K562 (cell line): ENCODE results near the gene MRPL4. TPM values are rescaled to one million over a fixed set of nuclear protein-coding genes. Genes with fewer than 3 reads are reported as not detected.

Experiments
- BMI1 ChIP-seq: fragments of 150-350 bp; IDR thresholded peaks from 2 replicates; pipeline ENCODE4 v1.6.1; 2014; ENCODE audit warnings: low read length
- BRF1 ChIP-seq: IDR thresholded peaks from 3 replicates; pipeline ENCODE4 v1.6.1; 2011; ENCODE audit warnings: borderline replicate concordance, mild to moderate bottlenecking; ENCODE audit not compliant: insufficient read length; ENCODE audit errors: extremely low read depth
- CBFB ChIP-seq: sonication (generic); formaldehyde crosslinking; IDR thresholded peaks from 2 replicates; pipeline ENCODE4 v1.4.0; 2020; ENCODE audit warnings: mild to moderate bottlenecking, missing genetic modification reagents
- EP400 ChIP-seq: fragments of 450-650 bp; IDR thresholded peaks from 2 replicates; pipeline ENCODE4 v1.6.1; 2017; ENCODE audit warnings: antibody characterized with exemption, mild to moderate bottlenecking, moderate library complexity
- EWSR1 ChIP-seq: fragments of 450-650 bp; IDR thresholded peaks from 2 replicates; pipeline ENCODE4 v1.6.1; 2018; ENCODE audit warnings: borderline replicate concordance, mild to moderate bottlenecking, low read depth, moderate library complexity; ENCODE audit not compliant: partially characterized antibody
- FIP1L1 ChIP-seq: fragments of 200-400 bp; formaldehyde crosslinking; IDR thresholded peaks from 2 replicates; pipeline ENCODE4 v1.6.1; 2018; ENCODE audit warnings: mild to moderate bottlenecking, low read depth, low read length; ENCODE audit not compliant: poor library complexity, severe bottlenecking
- FOS ChIP-seq: IDR thresholded peaks from 3 replicates; pipeline ENCODE4 v1.6.1; 2011; ENCODE audit not compliant: insufficient read length; ENCODE audit errors: extremely low read depth
- GABPB1 ChIP-seq: sonication (generic); formaldehyde crosslinking; IDR thresholded peaks from 2 replicates; pipeline ENCODE4 v1.8.0; 2022; ENCODE audit warnings: mild to moderate bottlenecking, missing genetic modification reagents
- GTF2A2 ChIP-seq: IDR thresholded peaks from 2 replicates; pipeline ENCODE4 v1.6.1; 2016; ENCODE audit warnings: mild to moderate bottlenecking, missing genetic modification characterization, missing compliant biosample characterization
- HDAC1 ChIP-seq, 2 experiments: fragments of 450-650 bp; IDR thresholded peaks; 2 replicates each; pipeline ENCODE4 v1.6.1; 2016 to 2017; ENCODE audit warnings: inconsistent platforms in 1 of 2, mild to moderate bottlenecking in 1 of 2, moderate library complexity in 1 of 2
- HNRNPLL ChIP-seq: fragments of 200-400 bp; formaldehyde crosslinking; IDR thresholded peaks from 2 replicates; pipeline ENCODE4 v1.6.1; 2017; ENCODE audit warnings: low read length, low read depth, mild to moderate bottlenecking; ENCODE audit not compliant: poor library complexity, severe bottlenecking
- HOXB6 ChIP-seq: fragments of 250-450 bp; sonication (Bioruptor Pico); IDR thresholded peaks from 2 replicates; pipeline ENCODE4 v1.5.1; 2022; ENCODE audit warnings: mild to moderate bottlenecking, borderline replicate concordance
- L3MBTL2 ChIP-seq: fragments of 450-650 bp; IDR thresholded peaks from 2 replicates; pipeline ENCODE4 v1.6.1; 2016; ENCODE audit warnings: mild to moderate bottlenecking, moderate library complexity
- NR1H2 ChIP-seq: sonication (generic); formaldehyde crosslinking; IDR thresholded peaks from 2 replicates; pipeline ENCODE4 v1.4.0; 2020; ENCODE audit warnings: mild to moderate bottlenecking, missing genetic modification reagents
- PHF8 ChIP-seq: fragments of 200-600 bp; sonication (generic); IDR thresholded peaks from 2 replicates; pipeline ENCODE4 v1.6.1; 2012; ENCODE audit warnings: mixed run types, mild to moderate bottlenecking, inconsistent platforms, low read length, moderate library complexity, borderline replicate concordance
- POLR2G ChIP-seq: fragments of 200-400 bp; formaldehyde crosslinking; IDR thresholded peaks from 2 replicates; pipeline ENCODE4 v1.6.1; 2017; ENCODE audit warnings: low read depth, mild to moderate bottlenecking, antibody characterized with exemption, low read length, moderate library complexity
- SAP30 ChIP-seq: fragments of 200-600 bp; sonication (generic); IDR thresholded peaks from 2 replicates; pipeline ENCODE4 v1.6.1; 2012; ENCODE audit warnings: borderline replicate concordance, low read depth, mild to moderate bottlenecking, moderate library complexity, low read length, control low read depth, inconsistent platforms; ENCODE audit not compliant: insufficient read depth, poor library complexity, severe bottlenecking
- WHSC1 ChIP-seq: IDR thresholded peaks from one replicate; pipeline ENCODE4 v1.6.1; 2012; ENCODE audit warnings: low read length, control low read depth, inconsistent platforms
- ZNF354B ChIP-seq: fragments of 250-450 bp; sonication (Bioruptor Pico); IDR thresholded peaks from 2 replicates; pipeline ENCODE4 v1.4.0; 2020
- polyA plus RNA-seq, 8 experiments: library from polyadenylated mRNA; depleted of rRNA in 4 of 8; stranded (reverse) in 5 of 8; unstranded in 3 of 8; fragments of >200 nt; fragmentation: Nextera tagmentation in 2 of 8; fragmentation: Illumina TruSeq in 1 of 8; extraction: Ambion mirVana in 2 of 8; extraction: Trizol in 1 of 8; gene quantifications; 2 replicates each; pipeline versions ENCODE4 v1.2.1 to v1.2.3, GENCODE V29; 2011 to 2014; ENCODE audit warnings: inconsistent platforms in 1 of 8, missing spikeins in 1 of 8
- total RNA-seq, 7 experiments: library from RNA; depleted of rRNA in 6 of 7; stranded (reverse); fragments of >200 nt in 6 of 7; fragmentation: Illumina TruSeq in 2 of 7; extraction: Trizol in 2 of 7; gene quantifications; 2 replicates each; pipeline versions ENCODE4 v1.2.1 to v1.2.3, GENCODE V29; 2011 to 2021; ENCODE audit warnings: low replicate concordance in 1 of 7
- TF ChIP-seq, protein P1 (sequence below), 2 experiments: IDR thresholded peaks in 1 of 2; conservative IDR thresholded peaks in 1 of 2; 2 replicates each; pipeline ENCODE4 v1.6.1; 2016; ENCODE audit warnings: low read depth in 2 of 2, mild to moderate bottlenecking in 1 of 2, missing compliant biosample characterization in 1 of 2, missing genetic modification characterization in 1 of 2, moderate library complexity in 1 of 2
- TF ChIP-seq, protein P2 (sequence below), 3 experiments: fragments of 200-800 bp in 1 of 3; fragments of 250-450 bp in 1 of 3; fragments of 450-650 bp in 1 of 3; sonication (Bioruptor Pico) in 1 of 3; sonication (Bioruptor generic) in 1 of 3; formaldehyde crosslinking in 1 of 3; IDR thresholded peaks; 2 replicates each; pipeline versions ENCODE4 v1.6.1 to v1.8.0; 2016 to 2022; ENCODE audit warnings: mild to moderate bottlenecking in 2 of 3, missing genetic modification characterization in 2 of 3, missing compliant biosample characterization in 1 of 3, moderate library complexity in 1 of 3

MRPL4 gene
- total and polyA plus RNA-seq, 9 of the 15 experiments (the other 6 are each of a cell fraction or from before 2014, with no cell fraction given): 1.4 to 239 (median 64.9) TPM

DNA sequence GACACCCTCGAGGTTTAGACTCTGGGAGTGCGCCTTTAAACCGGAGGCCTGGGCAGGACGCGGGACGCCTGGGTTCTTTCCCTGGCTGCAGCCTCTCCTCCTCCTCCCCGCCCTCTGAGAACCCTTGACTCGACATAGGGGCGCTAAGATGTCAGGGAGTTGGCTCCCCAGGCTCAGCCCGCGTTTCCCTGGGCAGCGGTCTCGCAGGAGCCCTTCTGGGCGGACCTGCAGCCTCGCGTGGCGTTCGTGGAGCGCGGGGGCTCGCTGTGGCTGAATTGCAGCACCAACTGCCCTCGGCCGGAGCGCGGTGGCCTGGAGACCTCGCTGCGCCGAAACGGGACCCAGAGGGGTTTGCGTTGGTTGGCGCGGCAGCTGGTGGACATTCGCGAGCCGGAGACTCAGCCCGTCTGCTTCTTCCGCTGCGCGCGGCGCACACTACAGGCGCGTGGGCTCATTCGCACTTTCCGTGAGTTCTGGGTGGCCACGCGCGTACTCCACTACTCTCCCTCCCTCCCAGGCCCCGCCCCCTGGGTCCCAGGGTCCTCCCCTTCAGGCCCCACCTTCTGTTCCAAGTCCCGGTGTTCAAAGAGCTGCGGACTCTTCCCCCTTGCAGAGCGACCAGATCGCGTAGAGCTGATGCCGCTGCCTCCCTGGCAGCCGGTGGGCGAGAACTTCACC is 39.0 kb downstream of the MRPL4 start (continued):
- TF ChIP-seq, protein P1, sequence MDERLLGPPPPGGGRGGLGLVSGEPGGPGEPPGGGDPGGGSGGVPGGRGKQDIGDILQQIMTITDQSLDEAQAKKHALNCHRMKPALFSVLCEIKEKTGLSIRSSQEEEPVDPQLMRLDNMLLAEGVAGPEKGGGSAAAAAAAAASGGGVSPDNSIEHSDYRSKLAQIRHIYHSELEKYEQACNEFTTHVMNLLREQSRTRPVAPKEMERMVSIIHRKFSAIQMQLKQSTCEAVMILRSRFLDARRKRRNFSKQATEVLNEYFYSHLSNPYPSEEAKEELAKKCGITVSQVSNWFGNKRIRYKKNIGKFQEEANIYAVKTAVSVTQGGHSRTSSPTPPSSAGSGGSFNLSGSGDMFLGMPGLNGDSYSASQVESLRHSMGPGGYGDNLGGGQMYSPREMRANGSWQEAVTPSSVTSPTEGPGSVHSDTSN (CRISPR knock-in tag; IDR thresholded peaks at IDR 0.05; ENCODE audit: low read depth): 0 out of 2 replicates have a peak, but pooled peaks have one; percentile 2
- TF ChIP-seq, protein P1 (tag; conservative IDR thresholded peaks at IDR 0.05; ENCODE audit: low read depth): no peak
- TF ChIP-seq SAP30: peak; percentile 70
- TF ChIP-seq HNRNPLL: peak; percentile 37
- peak; percentile 78; the same call in 1 of the 2 replicates for TF ChIP-seq EP400
- peak; percentile 80; the same call in 1 of the 2 replicates for TF ChIP-seq NR1H2 (CRISPR knock-in tag)
- TF ChIP-seq BMI1: no peak
- no peak for TF ChIP-seq WHSC1
- TF ChIP-seq HOXB6 (CRISPR knock-in tag): no peak
- TF ChIP-seq ZNF354B (CRISPR knock-in tag): no peak
- TF ChIP-seq GABPB1 (CRISPR knock-in tag): peak; percentile 54
- TF ChIP-seq, protein P2, sequence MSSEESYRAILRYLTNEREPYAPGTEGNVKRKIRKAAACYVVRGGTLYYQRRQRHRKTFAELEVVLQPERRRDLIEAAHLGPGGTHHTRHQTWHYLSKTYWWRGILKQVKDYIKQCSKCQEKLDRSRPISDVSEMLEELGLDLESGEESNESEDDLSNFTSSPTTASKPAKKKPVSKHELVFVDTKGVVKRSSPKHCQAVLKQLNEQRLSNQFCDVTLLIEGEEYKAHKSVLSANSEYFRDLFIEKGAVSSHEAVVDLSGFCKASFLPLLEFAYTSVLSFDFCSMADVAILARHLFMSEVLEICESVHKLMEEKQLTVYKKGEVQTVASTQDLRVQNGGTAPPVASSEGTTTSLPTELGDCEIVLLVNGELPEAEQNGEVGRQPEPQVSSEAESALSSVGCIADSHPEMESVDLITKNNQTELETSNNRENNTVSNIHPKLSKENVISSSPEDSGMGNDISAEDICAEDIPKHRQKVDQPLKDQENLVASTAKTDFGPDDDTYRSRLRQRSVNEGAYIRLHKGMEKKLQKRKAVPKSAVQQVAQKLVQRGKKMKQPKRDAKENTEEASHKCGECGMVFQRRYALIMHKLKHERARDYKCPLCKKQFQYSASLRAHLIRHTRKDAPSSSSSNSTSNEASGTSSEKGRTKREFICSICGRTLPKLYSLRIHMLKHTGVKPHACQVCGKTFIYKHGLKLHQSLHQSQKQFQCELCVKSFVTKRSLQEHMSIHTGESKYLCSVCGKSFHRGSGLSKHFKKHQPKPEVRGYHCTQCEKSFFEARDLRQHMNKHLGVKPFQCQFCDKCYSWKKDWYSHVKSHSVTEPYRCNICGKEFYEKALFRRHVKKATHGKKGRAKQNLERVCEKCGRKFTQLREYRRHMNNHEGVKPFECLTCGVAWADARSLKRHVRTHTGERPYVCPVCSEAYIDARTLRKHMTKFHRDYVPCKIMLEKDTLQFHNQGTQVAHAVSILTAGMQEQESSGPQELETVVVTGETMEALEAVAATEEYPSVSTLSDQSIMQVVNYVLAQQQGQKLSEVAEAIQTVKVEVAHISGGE (CRISPR knock-in tag; IDR thresholded peaks at IDR 0.05): 0 out of 6 replicates have a peak, but pooled peaks of 1 of the 3 experiments have one; percentile 9
- peak; percentile 95 for TF ChIP-seq POLR2G
- TF ChIP-seq HDAC1 (IDR thresholded peaks at IDR 0.05): peak in 1 of 2 experiments; percentile 35; a peak in 1 of 4 replicates
- TF ChIP-seq GTF2A2 (tag): no peak
- TF ChIP-seq FOS: no peak
- TF ChIP-seq CBFB (CRISPR knock-in tag): peak; percentile 74
- no peak for TF ChIP-seq BRF1
- TF ChIP-seq L3MBTL2: 0 out of 2 replicates have a peak, but pooled peaks have one; percentile 5
- peak; percentile 66; the same call in 1 of the 2 replicates for TF ChIP-seq PHF8
- TF ChIP-seq EWSR1: no peak
- TF ChIP-seq FIP1L1: peak; percentile 55
